Fibroblast of skin of left biceps (primary cell): ENCODE data around the gene RALGPS1.
"Not testable (repeated sequence)": the region's sequence is repeated elsewhere in the genome, so short reads cannot be mapped to it uniquely, and the experiment has no call there.

Source experiments
- DNase-seq, 2 experiments: peaks; one replicate each; pipeline ENCODE4 v3.0.0-alpha.2; 2013; ENCODE audit warnings: low read depth in 2 of 2

The RALGPS1 gene

GRCh38 chr9:127136880-127137639 is 222.5 kb downstream of the RALGPS1 start:
- DNase-seq, result no peak

- DNase-seq, result no peak
Observed at GRCh38 chr9:127137640-127138360, 223.2 kb downstream of the RALGPS1 start.

DNA sequence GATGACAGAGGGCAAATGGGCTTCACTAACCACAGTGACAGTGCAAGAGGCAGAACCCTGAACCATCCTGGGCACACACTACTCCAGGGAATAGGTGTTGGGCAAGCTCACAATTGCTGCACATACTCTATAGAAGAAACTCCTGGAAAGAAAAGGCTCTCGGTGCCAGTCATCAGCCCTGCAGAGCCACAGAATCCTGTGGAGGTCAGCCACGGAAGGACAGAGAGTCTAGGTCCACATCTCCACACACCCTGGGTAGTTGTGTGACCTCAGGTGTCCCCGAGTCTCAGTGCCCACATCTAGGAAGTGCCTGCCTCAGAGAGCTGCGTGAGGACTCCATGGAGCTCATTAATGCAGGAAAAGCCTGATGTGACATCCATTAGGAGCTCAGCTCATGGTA is 223.9 kb downstream of the RALGPS1 start:
- no peak for DNase-seq

- DNase-seq, result no peak
Observed at GRCh38 chr9:127139071-127139731, 224.6 kb downstream of the RALGPS1 start.

DNA sequence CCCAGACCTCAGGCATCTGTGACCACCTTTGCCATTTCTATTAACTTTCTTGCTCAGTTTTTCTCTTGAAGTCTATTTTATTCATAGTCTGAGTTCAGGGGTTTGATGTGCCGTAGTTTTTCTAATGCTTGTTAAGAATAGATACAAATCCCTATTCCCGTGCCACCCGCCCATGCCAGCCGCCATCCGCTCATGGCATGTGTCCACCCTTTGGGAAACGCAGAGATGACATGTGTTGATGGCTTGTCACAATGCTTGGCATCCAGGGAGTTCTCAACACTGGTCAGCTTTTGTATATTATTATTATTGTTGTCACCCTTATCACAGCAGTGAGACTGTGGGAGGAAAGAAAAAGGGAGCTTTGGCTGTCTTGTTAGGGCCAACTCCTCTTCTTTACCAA is 225.2 kb downstream of the RALGPS1 start:
- DNase-seq, result no peak

DNA sequence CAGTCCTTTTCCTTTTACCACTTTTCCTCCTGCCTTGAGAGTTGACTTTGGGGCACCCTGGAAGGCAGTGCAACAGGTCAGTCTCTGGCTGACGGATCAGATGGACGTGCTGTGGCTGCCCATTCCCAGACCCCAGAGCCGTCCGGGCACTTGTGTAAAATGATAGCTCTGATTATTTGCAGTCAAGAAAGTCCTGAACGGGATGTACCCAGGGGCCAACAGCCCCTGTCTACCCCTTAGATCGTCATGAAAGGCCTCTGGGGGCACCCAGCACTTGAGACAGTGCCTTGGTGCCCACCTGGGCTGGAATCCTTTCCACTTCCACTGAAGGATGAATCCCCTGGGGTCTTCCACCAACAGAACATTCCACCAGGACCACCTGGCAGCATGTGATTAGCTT is 225.6 kb downstream of the RALGPS1 start:
- no peak for DNase-seq

DNA sequence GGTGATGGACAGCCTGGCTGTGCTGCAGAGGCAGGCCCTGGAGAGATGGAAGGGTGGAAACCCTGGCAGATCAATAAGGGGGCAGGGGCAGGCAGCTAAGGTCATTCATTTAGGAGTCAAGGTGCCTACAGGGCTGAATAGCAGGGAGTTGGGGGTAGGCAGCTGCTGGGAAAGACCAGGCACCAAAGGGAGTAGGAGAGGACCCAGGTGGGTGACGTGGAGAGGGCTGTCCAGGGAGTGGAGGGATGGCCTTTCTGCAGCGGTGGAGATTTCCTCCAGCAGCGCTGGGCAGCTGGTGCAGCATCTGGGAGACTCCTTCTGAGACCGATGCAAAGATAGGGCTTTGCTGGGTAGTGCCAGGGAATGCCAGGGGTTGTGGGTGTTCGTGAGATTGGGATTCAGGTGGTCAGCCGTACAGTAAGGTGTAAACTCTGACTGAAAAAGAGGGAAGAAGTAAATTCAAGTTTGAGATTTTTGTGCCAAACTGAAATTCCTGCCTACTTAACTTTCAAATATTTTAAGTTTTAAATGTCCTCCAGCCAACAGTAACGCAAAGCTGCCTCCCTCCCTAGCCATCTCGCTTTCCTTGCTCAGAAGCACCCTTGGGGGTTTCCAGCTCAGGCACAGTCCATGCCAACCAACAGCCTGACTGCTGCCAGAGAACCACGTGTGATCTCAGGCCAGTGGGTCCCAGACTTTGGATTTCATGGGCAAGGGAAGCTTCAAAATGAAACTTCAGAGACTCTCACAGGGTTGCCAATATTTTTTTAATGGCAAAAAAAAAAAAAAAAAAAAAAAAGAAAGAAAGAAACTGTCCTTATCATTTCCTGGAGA is 226.5 kb downstream of the RALGPS1 start:
- DNase-seq, result no peak

DNA sequence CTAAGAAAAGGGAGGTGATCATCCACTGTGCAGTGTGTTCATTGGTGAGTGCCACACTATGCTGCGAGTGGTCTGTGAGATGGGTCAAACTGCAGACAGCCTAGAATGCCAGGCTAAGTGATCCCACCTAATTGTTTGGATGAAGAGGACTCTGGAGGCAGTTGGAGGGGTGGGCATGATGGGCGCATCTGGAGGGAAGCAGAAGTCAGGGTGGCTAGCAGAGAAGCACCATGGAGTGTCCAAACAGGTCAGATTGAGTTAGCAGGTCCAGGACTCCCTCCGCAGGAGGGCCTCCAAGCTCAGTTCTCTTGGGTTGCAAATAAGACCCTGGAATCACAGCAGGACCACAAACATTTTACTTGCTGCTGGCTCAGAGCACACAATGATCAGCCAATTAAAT is 227.7 kb downstream of the RALGPS1 start:
- no peak for DNase-seq

GRCh38 chr9:127142931-127143464 is 228.4 kb downstream of the RALGPS1 start:
- no peak for DNase-seq

DNA sequence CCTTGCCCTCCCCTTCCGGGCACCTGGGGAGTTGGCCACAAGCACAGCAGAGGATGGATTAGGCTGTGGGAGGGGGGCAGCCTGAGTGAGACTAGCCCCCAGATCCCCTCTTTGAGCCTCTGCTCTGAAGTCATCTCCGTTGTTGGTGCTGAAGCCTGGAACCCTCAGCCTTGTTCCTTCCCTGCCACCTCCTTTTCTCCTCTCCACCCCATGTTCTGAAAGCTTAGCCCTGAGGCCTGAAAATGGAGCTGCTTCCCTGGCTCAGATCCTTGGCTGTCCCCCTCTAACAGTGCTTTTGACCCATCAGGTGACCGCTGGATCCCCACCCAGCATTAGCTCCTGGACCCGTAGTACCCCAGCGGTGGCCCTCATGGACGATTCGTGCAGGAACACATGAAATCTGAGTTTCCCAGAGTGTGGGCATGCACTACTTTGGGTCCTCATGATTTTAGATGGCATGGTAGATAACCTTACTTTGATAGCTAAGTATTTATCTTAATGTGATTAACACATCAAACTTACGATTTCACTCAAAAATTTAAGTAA is 229.4 kb downstream of the RALGPS1 start:
- DNase-seq, result no peak

DNA sequence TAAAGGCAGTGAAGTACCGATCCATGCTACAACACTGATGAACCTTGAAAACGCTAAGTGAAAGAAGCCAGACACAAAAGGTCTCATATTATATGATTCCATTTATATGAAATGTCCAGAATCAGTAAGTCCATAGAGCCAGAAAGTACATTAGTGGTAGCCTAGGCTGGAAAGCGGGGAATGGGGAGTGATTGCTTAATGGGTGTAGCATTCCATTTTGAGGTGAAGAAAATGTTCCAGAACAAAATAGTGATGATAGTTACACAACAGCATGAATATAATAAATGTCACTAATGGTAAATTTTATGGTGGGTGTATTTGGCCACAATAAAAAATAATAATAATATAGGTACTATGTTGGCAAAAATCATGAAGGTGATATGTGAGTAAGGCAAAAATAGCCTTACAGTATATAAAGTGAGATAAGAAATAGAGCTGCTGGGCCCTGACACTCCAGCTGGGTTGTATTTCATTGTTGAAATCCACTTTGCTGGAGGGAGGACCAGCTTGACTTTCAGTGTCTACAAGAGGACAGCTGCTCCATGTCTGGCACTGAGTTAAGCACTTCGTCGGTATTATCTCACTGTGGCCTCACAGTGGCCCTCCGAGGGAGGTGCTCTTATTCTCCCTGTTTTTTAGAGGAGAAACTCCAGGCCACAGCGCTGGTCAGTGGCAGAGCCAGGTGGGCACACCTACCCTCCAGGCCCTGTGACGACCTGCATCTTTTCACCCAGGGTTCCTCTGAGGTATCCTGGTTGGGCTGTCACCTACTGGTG is 230.3 kb downstream of the RALGPS1 start:
- DNase-seq, result no peak

GRCh38 chr9:127146841-127147240 is 232.3 kb downstream of the RALGPS1 start:
- DNase-seq, result not testable (repeated sequence)

DNA sequence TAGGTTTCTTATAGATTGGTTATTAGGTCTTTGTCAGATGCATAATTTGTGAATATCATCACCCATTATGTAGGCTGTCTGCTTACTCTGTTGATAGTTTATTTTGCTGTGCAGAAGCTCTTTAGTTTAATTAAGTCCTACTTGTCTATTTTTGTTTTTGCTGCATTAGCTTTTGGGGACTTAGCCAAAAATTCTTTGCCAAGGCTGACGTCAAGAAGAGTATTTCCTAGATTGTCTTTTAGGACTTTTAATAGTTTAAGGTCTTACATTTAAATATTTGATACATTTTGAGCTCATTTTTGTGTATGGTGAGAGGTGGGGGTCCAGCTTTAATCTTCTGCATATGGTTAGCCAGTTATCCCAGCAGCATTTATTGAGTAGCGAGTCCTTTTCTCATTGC is 232.7 kb downstream of the RALGPS1 start:
- no peak for DNase-seq

DNA sequence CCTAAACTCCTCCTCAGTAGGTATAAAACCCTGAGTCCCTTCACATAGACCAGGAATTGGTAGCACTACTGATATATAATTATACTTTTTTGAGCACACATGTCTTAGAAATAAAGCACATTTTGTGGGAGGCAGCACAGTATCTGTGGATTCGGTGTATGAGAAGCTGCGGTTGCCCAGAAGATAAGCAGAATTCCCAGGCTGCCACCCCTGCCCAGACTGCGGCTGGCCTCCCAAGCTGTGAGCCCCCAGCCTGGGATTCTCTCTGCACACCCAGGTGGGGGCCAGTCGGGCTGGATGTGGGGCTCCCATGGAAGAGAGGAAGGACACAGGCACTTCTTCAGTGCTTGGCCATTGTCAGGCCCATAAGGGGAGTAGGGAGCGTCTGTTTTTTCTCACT is 233.4 kb downstream of the RALGPS1 start:
- no peak for DNase-seq

DNA sequence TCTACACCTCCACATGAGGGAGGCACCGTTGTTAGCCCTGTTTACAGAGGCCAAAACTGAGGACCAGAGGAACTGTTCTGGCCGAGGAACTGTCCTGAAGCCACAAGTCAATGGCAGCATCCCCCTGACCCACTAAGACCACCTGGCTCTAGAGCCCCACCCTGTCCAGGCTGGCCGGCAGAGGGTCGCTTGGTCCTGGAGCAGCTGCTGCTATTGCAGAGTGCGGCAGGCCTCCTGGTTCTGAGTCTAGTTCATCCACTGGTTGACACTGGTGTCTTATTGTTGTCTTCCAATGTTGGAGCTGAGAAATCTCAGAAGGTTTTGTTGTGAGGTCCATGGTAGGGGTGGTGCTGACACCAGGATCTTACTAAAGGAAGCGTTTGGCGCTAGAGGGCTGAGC is 234.4 kb downstream of the RALGPS1 start:
- no peak for DNase-seq

DNA sequence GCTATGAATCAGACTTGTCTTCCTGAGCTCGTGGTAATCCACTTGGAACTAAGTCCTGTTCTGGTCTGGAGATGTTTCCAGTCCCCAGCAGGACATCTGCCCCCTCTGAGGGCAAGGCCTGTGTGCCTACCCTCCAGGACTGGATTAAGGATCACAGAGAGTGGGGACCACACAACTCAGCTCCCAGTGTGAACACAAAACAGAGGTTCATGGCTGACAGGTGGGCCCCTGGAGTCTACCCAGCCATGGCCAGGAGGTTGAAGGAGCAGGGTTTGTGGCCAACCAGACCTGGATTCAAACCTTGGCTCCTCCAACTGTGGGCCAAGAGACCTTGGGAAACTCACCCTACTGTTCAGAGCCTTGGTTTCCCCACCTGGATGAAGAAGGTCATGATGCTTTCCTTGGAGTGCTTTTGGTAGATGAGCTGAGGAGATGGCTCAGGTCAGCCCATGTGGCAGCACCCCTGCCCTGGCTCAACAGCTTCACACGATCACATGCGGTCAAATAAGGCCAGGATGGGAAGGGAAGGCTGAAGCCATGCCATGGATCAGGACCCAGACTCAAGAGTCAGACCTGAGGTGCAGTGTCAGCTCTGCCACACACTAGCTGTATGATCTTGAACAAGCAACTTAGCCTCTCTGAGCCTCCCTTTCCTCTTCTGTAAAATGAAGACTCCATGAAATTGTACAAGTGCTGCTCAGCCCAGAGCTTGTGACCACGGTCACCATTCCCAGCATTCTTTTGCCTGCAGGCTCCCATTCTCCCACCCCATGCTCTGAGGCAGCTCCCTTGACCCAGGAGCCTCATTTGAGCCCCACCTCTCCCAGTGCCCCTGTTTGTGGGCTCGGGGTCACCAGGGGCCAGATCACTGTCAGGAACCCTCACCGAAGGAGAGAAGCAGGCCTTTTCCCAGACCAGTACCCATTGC is 235.1 kb downstream of the RALGPS1 start:
- no peak for DNase-seq

GRCh38 chr9:127153501-127153900 is 238.9 kb downstream of the RALGPS1 start:
- no peak for DNase-seq

GRCh38 chr9:127154003-127154389 is 239.4 kb downstream of the RALGPS1 start:
- DNase-seq, result no peak

- peak in 1 of 2 experiments; percentile 43 for DNase-seq
Observed at GRCh38 chr9:127154390-127155191, 240.0 kb downstream of the RALGPS1 start.
